Tibial nerve (tissue), 4 donors: Measurements from ENCODE around the gene TYSND1.

Experiments used
- CTCF ChIP-seq, 5 experiments: fragments of 200-600 bp in 3 of 5; fragments of 450-650 bp in 2 of 5; sonication (generic) in 3 of 5; IDR thresholded peaks; one replicate each; pipeline ENCODE4 v1.5.1; 2016 to 2019; ENCODE audit warnings: antibody characterized with exemption in 5 of 5, mild to moderate bottlenecking in 3 of 5, moderate library complexity in 2 of 5
- EP300 ChIP-seq, 2 donors: sonication (generic); formaldehyde crosslinking; IDR thresholded peaks; one replicate each; pipeline ENCODE4 v1.6.1; 2017; ENCODE audit warnings: antibody characterized with exemption in 2 of 2, mild to moderate bottlenecking in 1 of 2
- POLR2A ChIP-seq, 2 donors: fragments of 450-650 bp; IDR thresholded peaks; one replicate each; pipeline ENCODE4 v1.6.1; 2017; ENCODE audit warnings: antibody characterized with exemption in 2 of 2, mild to moderate bottlenecking in 2 of 2, moderate library complexity in 2 of 2

GRCh38 chr10:70135046-70135445, 11.5 kb downstream of the TYSND1 start:
- TF ChIP-seq CTCF (IDR thresholded peaks at IDR 0.05) = no peak
- TF ChIP-seq POLR2A (IDR thresholded peaks at IDR 0.05) = no peak
- TF ChIP-seq EP300 (IDR thresholded peaks at IDR 0.05) = no peak
